ENCODE data around the gene CAMTA1.

GRCh38 chr1:6747674-6748073 is 37.6 kb upstream of the CAMTA1 start:
- TF ChIP-seq CTCF (optimal IDR thresholded peaks at IDR 0.05 in 1 of 3, IDR thresholded peaks at IDR 0.05 in 1 of 3, conservative IDR thresholded peaks at IDR 0.05 in 1 of 3; ENCODE audit: extremely low read depth in 1 of 3, insufficient read depth in 2 of 3, low read length in 3 of 3) (no peak), EZH2 (IDR thresholded peaks at IDR 0.05; ENCODE audit: low read length) (no peak)

Data from keratinocyte (primary cell).